Epithelial cell of prostate (primary cell): Measurements from ENCODE around the gene PCDHA1.
"Not testable (repeated sequence)": the region's sequence is repeated elsewhere in the genome, so short reads cannot be mapped to it uniquely, and the experiment has no call there.

Experiments
- DNase-seq: peaks from one replicate; pipeline ENCODE4 v3.0.0-alpha.2; 2011; ENCODE audit warnings: low read depth, low spot score
- H3K27ac ChIP-seq: fragments of 450-650 bp; 2 replicates; pipeline ENCODE4 v1.5.1; 2017; ENCODE audit warnings: mild to moderate bottlenecking

The PCDHA1 gene

GRCh38 chr5:140785905-140786686, at the start of gene PCDHA1:
TSS of gene PCDHA1 (plus strand) at chr5:140786140.
- no peak within 1 kb of the TSS for H3K27ac ChIP-seq
- DNase-seq = no peak

GRCh38 chr5:140737486-140737885, 48.5 kb upstream of the PCDHA1 start:
- DNase-seq = no peak
- H3K27ac ChIP-seq = no peak overlapping the region

GRCh38 chr5:140741967-140742366, 44.0 kb upstream of the PCDHA1 start:
- no peak overlapping the region for H3K27ac ChIP-seq
- no peak for DNase-seq

GRCh38 chr5:140753561-140753960, 32.4 kb upstream of the PCDHA1 start:
- no peak overlapping the region for H3K27ac ChIP-seq
- no peak for DNase-seq

- H3K27ac ChIP-seq = no peak overlapping the region
Measured at GRCh38 chr5:140764177-140764973, 21.6 kb upstream of the PCDHA1 start.

GRCh38 chr5:140767444-140767843, 18.5 kb upstream of the PCDHA1 start:
- no peak overlapping the region for H3K27ac ChIP-seq
- DNase-seq = no peak

More at GRCh38 chr5:140764177-140764973, 21.6 kb upstream of the PCDHA1 start:
- no peak for DNase-seq

- no peak for DNase-seq
- no peak overlapping the region for H3K27ac ChIP-seq
Measured at GRCh38 chr5:140780512-140780911, 5.4 kb upstream of the PCDHA1 start.

- H3K27ac ChIP-seq, DNase-seq: not testable (repeated sequence)
Measured at GRCh38 chr5:140787422-140787821, 1.5 kb downstream of the PCDHA1 start.

GRCh38 chr5:140787849-140788504, 2.0 kb downstream of the PCDHA1 start:
- DNase-seq, H3K27ac ChIP-seq: not testable (repeated sequence)

GRCh38 chr5:140791089-140791488, 5.1 kb downstream of the PCDHA1 start:
- H3K27ac ChIP-seq = no peak overlapping the region
- DNase-seq = no peak

GRCh38 chr5:140794595-140795258, 8.8 kb downstream of the PCDHA1 start, which contains the start of gene PCDHA2:
TSS of gene PCDHA2 (plus strand) at chr5:140794852.
- DNase-seq = no peak

GRCh38 chr5:140795259-140795641, 9.3 kb downstream of the PCDHA1 start:
- no peak overlapping the region for H3K27ac ChIP-seq
- no peak for DNase-seq

More at GRCh38 chr5:140794595-140795258, 8.8 kb downstream of the PCDHA1 start, which contains the start of gene PCDHA2:
- no peak within 1 kb of the TSS for H3K27ac ChIP-seq

GRCh38 chr5:140796072-140796717, 10.3 kb downstream of the PCDHA1 start:
- H3K27ac ChIP-seq, DNase-seq: not testable (repeated sequence)

GRCh38 chr5:140796718-140797095, 10.8 kb downstream of the PCDHA1 start:
- H3K27ac ChIP-seq = no peak overlapping the region

GRCh38 chr5:140800816-140801493, 15.0 kb downstream of the PCDHA1 start, which contains the start of gene PCDHA3:
TSS of gene PCDHA3 (plus strand) at chr5:140801057.
- H3K27ac ChIP-seq = no peak within 1 kb of the TSS
- no peak for DNase-seq

More at GRCh38 chr5:140796718-140797095, 10.8 kb downstream of the PCDHA1 start:
- no peak for DNase-seq

- DNase-seq = no peak
- no peak overlapping the region for H3K27ac ChIP-seq
Measured at GRCh38 chr5:140801494-140801841, 15.5 kb downstream of the PCDHA1 start.

- not testable (repeated sequence) for DNase-seq, H3K27ac ChIP-seq
Measured at GRCh38 chr5:140802381-140802780, 16.4 kb downstream of the PCDHA1 start.

GRCh38 chr5:140802781-140803271, 16.9 kb downstream of the PCDHA1 start:
- H3K27ac ChIP-seq = no peak overlapping the region

More at GRCh38 chr5:140802781-140803271, 16.9 kb downstream of the PCDHA1 start:
- no peak for DNase-seq
